ENCODE measurements around the gene MEA1.

- TF ChIP-seq POLR2A (IDR thresholded peaks at IDR 0.05) = no peak
- TF ChIP-seq CTCF (IDR thresholded peaks at IDR 0.05) = no peak
These were observed 15.4 kb upstream of the MEA1 start for GRCh38 chr6:43029120-43029519.

Data from breast epithelium (tissue), 3 donors.